OCI-LY1 (cell line): ENCODE measurements around the gene BHLHE23.

Source experiments
- CTCF ChIP-seq: fragments of 200-600 bp; sonication (generic), shearing (Covaris generic); IDR thresholded peaks from 2 replicates; pipeline ENCODE4 v1.5.1; 2017; ENCODE audit warnings: mild to moderate bottlenecking, antibody characterized with exemption, low read length, moderate library complexity, mixed read lengths
- EZH2 ChIP-seq: fragments of 200-600 bp; sonication (generic), shearing (Covaris generic); IDR thresholded peaks from 2 replicates; pipeline ENCODE4 v1.8.0; 2017; ENCODE audit warnings: borderline replicate concordance, mixed run types, mild to moderate bottlenecking, antibody characterized with exemption, low read length, moderate library complexity, mixed read lengths

GRCh38 chr20:62963614-62964397 is 43.0 kb downstream of the BHLHE23 start:
- no peak for TF ChIP-seq EZH2
- no peak for TF ChIP-seq CTCF
